ENCODE results near the gene AK8.

DNA sequence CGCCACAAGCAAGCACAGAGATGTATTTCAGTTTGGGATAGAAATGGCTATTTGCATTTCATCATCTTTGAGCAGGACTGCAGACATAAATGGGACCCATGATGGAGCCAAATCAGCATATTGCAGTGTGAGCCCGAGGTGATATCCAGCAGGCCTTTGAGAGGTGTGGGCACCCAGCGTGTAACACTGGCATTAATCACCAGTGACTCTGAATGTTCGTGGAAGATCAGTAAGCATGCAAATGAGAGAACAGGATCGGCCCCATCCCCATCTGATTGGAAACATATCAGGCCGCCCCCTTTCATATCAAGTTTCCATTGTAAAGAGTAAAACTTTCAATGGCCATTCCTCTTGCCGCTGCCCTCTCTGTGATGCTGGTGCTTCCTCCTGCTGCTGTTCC lies 123.8 kb downstream of the AK8 start:
- no peak for TF ChIP-seq CTBP1 (IDR thresholded peaks at IDR 0.05; ENCODE audit: borderline replicate concordance)
- TF ChIP-seq ELF4 (IDR thresholded peaks at IDR 0.05), result no peak
- TF ChIP-seq FOXA1 (IDR thresholded peaks at IDR 0.05), result no peak
- no peak for TF ChIP-seq FOXK2 (IDR thresholded peaks at IDR 0.05)
- no peak for TF ChIP-seq ARNT (IDR thresholded peaks at IDR 0.05)
- no peak for TF ChIP-seq SP1 (IDR thresholded peaks at IDR 0.05)
- TF ChIP-seq, protein P1, sequence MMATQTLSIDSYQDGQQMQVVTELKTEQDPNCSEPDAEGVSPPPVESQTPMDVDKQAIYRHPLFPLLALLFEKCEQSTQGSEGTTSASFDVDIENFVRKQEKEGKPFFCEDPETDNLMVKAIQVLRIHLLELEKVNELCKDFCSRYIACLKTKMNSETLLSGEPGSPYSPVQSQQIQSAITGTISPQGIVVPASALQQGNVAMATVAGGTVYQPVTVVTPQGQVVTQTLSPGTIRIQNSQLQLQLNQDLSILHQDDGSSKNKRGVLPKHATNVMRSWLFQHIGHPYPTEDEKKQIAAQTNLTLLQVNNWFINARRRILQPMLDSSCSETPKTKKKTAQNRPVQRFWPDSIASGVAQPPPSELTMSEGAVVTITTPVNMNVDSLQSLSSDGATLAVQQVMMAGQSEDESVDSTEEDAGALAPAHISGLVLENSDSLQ (IDR thresholded peaks at IDR 0.05), result no peak
- TF ChIP-seq SUZ12 (IDR thresholded peaks at IDR 0.05), result no peak
- no peak for TF ChIP-seq NFRKB (IDR thresholded peaks at IDR 0.05)
